HepG2 (cell line): ENCODE measurements around the gene EIF3B. TPM values are rescaled to one million over a fixed set of nuclear protein-coding genes. Genes with fewer than 3 reads are reported as not detected.

Experiments
- ETV5 ChIP-seq: IDR thresholded peaks from 2 replicates; pipeline ENCODE4 v1.6.1; 2018; ENCODE audit warnings: missing biosample characterization, missing genetic modification reagents, inconsistent platforms, borderline replicate concordance
- HCFC1 ChIP-seq: fragments of 150-350 bp; IDR thresholded peaks from 2 replicates; pipeline ENCODE4 v1.6.1; 2014; ENCODE audit warnings: low read depth, low read length
- IKZF4 ChIP-seq: sonication (generic); formaldehyde crosslinking; IDR thresholded peaks from 2 replicates; pipeline ENCODE4 v1.5.1; 2020; ENCODE audit warnings: borderline replicate concordance, mild to moderate bottlenecking, low read depth, missing genetic modification reagents; ENCODE audit errors: not compliant biosample characterization
- MED8 ChIP-seq: sonication (generic); formaldehyde crosslinking; IDR thresholded peaks from 2 replicates; pipeline ENCODE4 v1.8.1; 2023; ENCODE audit warnings: mild to moderate bottlenecking, missing genetic modification reagents; ENCODE audit not compliant: insufficient replicate concordance
- MEF2D ChIP-seq: sonication (generic); formaldehyde crosslinking; IDR thresholded peaks from 2 replicates; pipeline ENCODE4 v1.5.1; 2020; ENCODE audit warnings: mild to moderate bottlenecking, missing genetic modification reagents
- TBX2 ChIP-seq: sonication (generic); formaldehyde crosslinking; IDR thresholded peaks from 2 replicates; pipeline ENCODE4 v1.5.0; 2020; ENCODE audit warnings: missing genetic modification reagents, mild to moderate bottlenecking, borderline replicate concordance
- TEAD2 ChIP-seq: sonication (generic); formaldehyde crosslinking; IDR thresholded peaks from 2 replicates; pipeline ENCODE4 v1.9.0; 2021; ENCODE audit warnings: missing genetic modification reagents
- ZNF260 ChIP-seq: sonication (generic); formaldehyde crosslinking; IDR thresholded peaks from 2 replicates; pipeline ENCODE4 v1.4.0; 2020; ENCODE audit warnings: missing genetic modification reagents, low read depth, mild to moderate bottlenecking, borderline replicate concordance
- ZNF552 ChIP-seq: sonication (generic); formaldehyde crosslinking; IDR thresholded peaks from 2 replicates; pipeline ENCODE4 v1.9.0; 2022; ENCODE audit warnings: missing genetic modification reagents, mild to moderate bottlenecking, borderline replicate concordance
- ZNF558 ChIP-seq: sonication (generic); formaldehyde crosslinking; IDR thresholded peaks from 2 replicates; pipeline ENCODE4 v1.9.0; 2022; ENCODE audit warnings: mild to moderate bottlenecking, missing genetic modification reagents, borderline replicate concordance
- ZNF780A ChIP-seq: sonication (generic); formaldehyde crosslinking; IDR thresholded peaks from 2 replicates; pipeline ENCODE4 v1.8.0; 2022; ENCODE audit warnings: mild to moderate bottlenecking, missing genetic modification reagents, moderate library complexity
- polyA plus RNA-seq, 8 experiments: library from polyadenylated mRNA; depleted of rRNA in 3 of 8; stranded (reverse) in 7 of 8; unstranded in 1 of 8; fragments of >200 nt; fragmentation: Illumina TruSeq in 4 of 8; extraction: Trizol in 4 of 8; gene quantifications; 2 replicates each; pipeline versions ENCODE4 v1.2.1 to v1.2.3, GENCODE V29; 2011 to 2016; ENCODE audit warnings: low read depth in 4 of 8, missing spikeins in 1 of 8, mixed read lengths in 1 of 8; ENCODE audit not compliant: insufficient read depth in 1 of 8
- total RNA-seq, 5 experiments: library from RNA; depleted of rRNA; stranded (reverse); fragments of >200 nt; fragmentation: Illumina TruSeq; extraction: Trizol; gene quantifications; 2 replicates each; pipeline ENCODE4 v1.2.3, GENCODE V29; 2016; ENCODE audit warnings: low read depth in 1 of 5
- TF ChIP-seq, protein P1 (sequence below): sonication (generic); formaldehyde crosslinking; conservative IDR thresholded peaks from 2 replicates; pipeline ENCODE4 v1.8.0; 2022; ENCODE audit warnings: mild to moderate bottlenecking, moderate library complexity, missing genetic modification reagents
- TF ChIP-seq, protein P2 (sequence below): sonication (generic); formaldehyde crosslinking; conservative IDR thresholded peaks from 2 replicates; pipeline ENCODE4 v1.8.0; 2022; ENCODE audit warnings: low read depth, missing genetic modification reagents
- TF ChIP-seq, protein P3 (sequence below): sonication (generic); formaldehyde crosslinking; IDR thresholded peaks from 2 replicates; pipeline ENCODE4 v1.4.0; 2020; ENCODE audit warnings: mild to moderate bottlenecking, missing genetic modification reagents
- TF ChIP-seq, protein P4 (sequence below): sonication (generic); formaldehyde crosslinking; IDR thresholded peaks from 2 replicates; pipeline ENCODE4 v1.9.0; 2021; ENCODE audit warnings: missing genetic modification reagents, borderline replicate concordance
- TF ChIP-seq, protein P5 (sequence below): sonication (generic); formaldehyde crosslinking; IDR thresholded peaks from 2 replicates; pipeline ENCODE4 v1.8.0; 2022; ENCODE audit warnings: missing genetic modification reagents, mild to moderate bottlenecking, inconsistent platforms, borderline replicate concordance

EIF3B gene
- total and polyA plus RNA-seq, 2 of the 13 experiments (the other 11 are each of a cell fraction or from before 2014, with no cell fraction given): 92.2 to 241 TPM

DNA sequence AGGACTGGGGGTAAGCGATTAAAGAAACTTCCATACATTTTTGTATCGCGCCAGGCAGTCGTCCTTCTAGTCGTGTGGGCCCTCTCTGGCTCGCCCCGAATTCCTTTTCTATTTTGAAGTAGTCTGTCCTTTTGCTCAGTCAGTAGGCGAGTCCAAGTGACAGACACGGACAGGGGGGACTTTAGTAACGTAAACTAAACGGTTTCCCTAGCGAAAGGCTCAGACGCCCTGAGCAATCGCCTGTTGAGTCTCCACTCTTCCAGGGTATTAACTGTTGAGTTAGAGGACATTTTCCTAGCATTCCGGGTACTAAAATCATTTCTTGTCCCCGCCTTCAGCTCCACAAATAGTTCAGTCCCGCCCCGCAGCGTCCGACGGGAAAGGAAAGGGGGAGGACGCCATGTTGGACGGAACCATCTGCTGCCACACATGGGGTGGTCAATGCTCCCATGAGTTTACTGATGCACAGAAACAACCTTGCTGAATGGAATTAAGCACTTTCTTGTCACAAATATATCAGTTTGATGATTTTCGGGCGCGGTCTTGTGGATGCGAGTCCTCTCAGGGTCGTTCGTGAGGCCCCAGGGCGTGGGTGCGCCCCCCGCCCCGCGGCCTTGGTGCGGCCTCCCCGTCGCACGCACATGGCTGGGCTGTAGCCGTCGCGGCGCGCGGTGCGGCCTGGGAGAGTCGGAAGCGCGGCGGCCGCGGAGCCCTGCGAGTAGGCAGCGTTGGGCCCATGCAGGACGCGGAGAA lies at the start of gene EIF3B (continued):
- TF ChIP-seq, protein P1, sequence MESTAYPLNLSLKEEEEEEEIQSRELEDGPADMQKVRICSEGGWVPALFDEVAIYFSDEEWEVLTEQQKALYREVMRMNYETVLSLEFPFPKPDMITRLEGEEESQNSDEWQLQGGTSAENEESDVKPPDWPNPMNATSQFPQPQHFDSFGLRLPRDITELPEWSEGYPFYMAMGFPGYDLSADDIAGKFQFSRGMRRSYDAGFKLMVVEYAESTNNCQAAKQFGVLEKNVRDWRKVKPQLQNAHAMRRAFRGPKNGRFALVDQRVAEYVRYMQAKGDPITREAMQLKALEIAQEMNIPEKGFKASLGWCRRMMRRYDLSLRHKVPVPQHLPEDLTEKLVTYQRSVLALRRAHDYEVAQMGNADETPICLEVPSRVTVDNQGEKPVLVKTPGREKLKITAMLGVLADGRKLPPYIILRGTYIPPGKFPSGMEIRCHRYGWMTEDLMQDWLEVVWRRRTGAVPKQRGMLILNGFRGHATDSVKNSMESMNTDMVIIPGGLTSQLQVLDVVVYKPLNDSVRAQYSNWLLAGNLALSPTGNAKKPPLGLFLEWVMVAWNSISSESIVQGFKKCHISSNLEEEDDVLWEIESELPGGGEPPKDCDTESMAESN: no peak
- TF ChIP-seq ZNF552 (no peak), ZNF780A (CRISPR knock-in tag) (no peak), MEF2D (CRISPR knock-in tag) (no peak; the same call in 1 of the 2 replicates), TBX2 (CRISPR knock-in tag) (no peak; the same call in 1 of the 2 replicates), MED8 (CRISPR knock-in tag) (no peak), ZNF558 (peak; percentile 34; the same call in 1 of the 2 replicates), IKZF4 (CRISPR knock-in tag) (no peak), HCFC1 (peak; percentile 41; the same call in 1 of the 2 replicates), ETV5 (CRISPR knock-in tag) (no peak), ZNF260 (CRISPR knock-in tag) (no peak), TEAD2 (CRISPR knock-in tag) (no peak)
- TF ChIP-seq, protein P2, sequence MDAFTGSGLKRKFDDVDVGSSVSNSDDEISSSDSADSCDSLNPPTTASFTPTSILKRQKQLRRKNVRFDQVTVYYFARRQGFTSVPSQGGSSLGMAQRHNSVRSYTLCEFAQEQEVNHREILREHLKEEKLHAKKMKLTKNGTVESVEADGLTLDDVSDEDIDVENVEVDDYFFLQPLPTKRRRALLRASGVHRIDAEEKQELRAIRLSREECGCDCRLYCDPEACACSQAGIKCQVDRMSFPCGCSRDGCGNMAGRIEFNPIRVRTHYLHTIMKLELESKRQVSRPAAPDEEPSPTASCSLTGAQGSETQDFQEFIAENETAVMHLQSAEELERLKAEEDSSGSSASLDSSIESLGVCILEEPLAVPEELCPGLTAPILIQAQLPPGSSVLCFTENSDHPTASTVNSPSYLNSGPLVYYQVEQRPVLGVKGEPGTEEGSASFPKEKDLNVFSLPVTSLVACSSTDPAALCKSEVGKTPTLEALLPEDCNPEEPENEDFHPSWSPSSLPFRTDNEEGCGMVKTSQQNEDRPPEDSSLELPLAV: peak; percentile 81; the same call in 1 of the 2 replicates
- TF ChIP-seq, protein P3, sequence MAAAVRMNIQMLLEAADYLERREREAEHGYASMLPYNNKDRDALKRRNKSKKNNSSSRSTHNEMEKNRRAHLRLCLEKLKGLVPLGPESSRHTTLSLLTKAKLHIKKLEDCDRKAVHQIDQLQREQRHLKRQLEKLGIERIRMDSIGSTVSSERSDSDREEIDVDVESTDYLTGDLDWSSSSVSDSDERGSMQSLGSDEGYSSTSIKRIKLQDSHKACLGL (CRISPR knock-in tag): no peak
- TF ChIP-seq, protein P4, sequence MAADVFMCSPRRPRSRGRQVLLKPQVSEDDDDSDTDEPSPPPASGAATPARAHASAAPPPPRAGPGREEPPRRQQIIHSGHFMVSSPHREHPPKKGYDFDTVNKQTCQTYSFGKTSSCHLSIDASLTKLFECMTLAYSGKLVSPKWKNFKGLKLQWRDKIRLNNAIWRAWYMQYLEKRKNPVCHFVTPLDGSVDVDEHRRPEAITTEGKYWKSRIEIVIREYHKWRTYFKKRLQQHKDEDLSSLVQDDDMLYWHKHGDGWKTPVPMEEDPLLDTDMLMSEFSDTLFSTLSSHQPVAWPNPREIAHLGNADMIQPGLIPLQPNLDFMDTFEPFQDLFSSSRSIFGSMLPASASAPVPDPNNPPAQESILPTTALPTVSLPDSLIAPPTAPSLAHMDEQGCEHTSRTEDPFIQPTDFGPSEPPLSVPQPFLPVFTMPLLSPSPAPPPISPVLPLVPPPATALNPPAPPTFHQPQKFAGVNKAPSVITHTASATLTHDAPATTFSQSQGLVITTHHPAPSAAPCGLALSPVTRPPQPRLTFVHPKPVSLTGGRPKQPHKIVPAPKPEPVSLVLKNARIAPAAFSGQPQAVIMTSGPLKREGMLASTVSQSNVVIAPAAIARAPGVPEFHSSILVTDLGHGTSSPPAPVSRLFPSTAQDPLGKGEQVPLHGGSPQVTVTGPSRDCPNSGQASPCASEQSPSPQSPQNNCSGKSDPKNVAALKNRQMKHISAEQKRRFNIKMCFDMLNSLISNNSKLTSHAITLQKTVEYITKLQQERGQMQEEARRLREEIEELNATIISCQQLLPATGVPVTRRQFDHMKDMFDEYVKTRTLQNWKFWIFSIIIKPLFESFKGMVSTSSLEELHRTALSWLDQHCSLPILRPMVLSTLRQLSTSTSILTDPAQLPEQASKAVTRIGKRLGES: no peak
- TF ChIP-seq, protein P5, sequence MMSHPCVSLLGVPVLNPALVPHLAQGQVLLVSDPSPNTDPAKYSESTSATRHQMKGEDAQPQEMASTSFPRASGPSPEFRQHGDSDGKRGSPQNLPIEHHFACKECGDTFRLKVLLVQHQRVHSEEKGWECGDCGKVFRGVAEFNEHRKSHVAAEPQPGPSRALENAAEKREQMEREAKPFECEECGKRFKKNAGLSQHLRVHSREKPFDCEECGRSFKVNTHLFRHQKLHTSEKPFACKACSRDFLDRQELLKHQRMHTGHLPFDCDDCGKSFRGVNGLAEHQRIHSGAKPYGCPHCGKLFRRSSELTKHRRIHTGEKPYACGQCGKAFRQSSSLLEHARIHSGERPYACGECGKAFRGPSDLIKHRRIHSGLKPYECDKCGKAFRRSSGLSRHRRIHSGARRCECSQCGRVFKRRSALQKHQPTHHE: no peak; the same call in 1 of the 2 replicates
